Activated CD4-positive, alpha-beta T cell treated with anti-CD3 and anti-CD28 coated beads, Interleukin-10, Interleukin-2, amounts not matched to agents 100 ng/mL and 50 ng/mL, durations not matched to agents 16 hours and 8 hours (primary cell): ENCODE measurements around the gene MPST.
"Not testable (repeated sequence)": the region's sequence is repeated elsewhere in the genome, so short reads cannot be mapped to it uniquely, and the experiment has no call there.

Experiments used
- DNase-seq: peaks from one replicate; pipeline ENCODE4 v3.0.0-alpha.2; 2020

Gene MPST

DNA sequence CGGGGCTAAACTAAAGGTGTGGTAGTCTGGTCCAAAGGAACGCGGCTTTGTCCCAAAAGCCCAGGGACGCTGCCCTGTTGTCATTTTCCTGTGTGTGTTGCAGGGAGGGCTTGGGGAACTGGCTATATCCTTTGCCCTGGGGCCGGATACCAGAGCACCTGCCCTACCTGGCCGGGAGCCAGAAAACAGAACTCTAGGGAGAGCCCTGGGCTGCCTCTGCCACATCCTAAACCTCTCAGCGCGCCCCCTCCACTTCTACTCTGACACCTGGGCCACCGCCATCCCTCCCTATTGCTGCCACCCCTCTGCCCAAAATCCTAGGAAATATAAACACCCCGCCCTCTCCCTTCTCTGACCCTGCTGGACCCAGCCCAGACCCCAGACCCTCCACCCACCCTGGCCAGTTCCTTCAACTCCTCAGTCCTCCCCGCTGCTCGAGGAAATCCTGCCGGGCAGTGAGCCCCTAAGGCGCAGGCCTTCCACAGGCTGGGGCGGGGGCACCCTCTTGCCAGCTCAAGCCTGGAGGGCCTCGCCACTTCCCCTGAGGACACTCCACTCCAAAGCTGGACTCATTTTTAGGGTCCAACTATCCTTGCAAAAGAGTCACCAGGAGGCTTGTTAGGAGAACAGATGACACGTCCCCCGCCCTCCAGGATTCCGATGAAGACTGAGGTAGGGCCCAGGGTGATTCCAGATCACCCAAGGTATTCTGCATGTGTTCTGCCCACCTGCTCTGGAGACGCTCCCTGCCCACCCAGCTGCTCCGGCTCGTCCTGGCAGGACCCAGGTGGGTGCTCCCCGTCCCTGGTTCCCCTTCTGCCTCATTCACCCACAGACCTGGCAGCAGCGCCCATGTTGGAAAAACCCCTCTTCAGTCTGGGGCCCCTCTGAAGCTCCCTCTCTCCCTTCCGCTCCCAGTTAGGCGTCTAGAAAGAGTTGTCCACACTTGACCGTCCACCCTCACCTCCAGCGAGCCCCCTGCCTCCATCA lies 44.2 kb downstream of the MPST start:
- no peak for DNase-seq

DNA sequence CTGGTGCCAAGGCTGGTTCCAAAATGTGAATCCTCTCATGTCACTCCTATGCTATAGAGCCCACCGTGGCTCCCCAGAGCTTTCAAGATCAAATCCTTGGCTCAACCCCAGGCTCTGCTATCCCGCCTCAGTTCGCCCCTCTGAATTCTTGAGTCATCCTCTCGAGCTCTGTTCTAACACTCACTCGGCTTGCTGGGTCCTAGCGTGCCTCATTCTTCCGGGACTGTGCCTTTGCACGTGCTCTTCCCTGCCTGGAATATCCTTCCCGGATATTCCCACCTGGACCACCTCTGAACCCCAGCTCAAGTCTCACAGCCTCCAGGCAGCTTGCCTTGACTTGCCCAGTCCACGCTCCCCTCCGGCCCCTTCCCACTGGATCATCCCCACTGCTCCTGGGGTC lies 45.0 kb downstream of the MPST start:
- no peak for DNase-seq

DNA sequence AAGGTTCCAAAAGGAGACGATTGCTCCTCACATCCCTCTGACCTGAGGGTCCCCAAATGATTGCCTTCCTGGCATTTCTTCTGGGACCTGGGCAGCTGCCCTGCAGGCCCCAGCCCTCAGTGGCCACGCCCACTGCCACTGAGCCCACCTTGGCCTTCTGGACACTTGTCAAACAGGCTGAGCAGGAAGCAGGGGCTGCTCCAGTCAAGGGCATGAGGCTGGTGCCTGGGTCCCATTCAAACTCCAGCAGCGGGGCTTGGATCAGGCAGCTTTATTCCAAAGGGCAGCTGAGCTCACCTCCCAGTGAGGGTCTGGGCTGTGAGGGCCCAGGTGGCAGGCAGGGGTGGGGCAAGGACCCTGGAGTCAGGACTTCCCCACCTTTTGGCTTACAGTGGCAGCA lies 45.6 kb downstream of the MPST start:
- no peak for DNase-seq

DNA sequence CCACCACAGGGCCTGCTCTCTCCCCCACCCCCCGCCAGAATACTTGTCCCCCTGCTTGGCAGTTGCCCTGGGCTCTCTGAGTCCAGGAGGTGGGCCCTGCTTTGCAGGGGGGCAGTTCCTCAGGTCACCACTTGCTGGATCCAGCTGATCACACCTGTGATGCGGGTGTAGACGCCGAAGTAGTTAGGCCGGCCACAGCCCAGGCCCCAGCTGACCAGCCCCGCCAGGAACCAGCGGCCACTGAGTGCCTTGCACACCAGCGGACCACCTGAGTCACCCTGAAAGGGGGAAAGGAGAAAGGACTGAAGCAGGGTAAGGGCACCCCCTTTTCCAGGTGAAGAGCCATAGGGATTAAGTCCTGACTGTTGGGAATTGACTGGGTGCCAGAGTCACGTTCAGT lies 46.4 kb downstream of the MPST start:
- no peak for DNase-seq

DNA sequence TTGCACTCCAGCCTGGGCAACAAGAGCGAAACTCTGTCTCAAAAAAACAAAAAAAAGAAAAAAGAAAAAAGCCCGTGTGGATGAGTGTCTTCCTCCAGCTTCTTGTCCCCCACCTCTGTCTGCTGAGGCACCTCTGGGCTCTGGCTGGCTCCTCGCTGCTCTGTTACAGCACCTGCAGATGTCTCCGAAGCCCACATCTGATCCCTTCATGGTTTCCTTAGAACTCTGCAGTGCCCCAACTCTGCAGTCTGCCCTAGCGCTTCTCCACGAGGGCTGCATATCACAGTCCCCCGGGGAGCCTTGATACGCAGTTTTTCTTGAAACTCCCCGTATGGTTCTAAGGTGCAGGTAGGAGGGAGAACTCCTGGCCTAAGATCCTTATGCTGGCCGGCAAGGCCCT lies 47.9 kb downstream of the MPST start:
- DNase-seq: no peak

DNA sequence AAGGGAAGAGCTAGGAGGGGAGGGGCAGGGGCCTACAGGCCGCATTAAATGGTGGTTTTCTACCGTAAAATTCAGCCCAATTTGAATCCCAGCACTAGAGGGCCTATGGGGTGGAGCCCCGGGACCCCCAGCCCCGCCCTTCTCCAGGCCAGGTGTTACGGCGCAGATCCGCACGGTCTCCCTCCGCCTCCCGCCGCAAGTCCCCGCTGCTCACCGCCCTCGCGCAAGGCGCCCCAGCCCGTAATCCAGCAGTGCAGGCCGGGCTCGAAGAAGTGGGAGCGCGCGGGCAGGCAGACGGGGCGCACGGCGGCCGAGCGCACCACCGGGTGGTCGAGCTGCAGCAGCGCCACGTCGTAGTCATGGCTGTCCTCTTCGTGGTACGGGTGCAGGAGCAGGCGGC lies 49.3 kb downstream of the MPST start:
- no peak for DNase-seq

DNA sequence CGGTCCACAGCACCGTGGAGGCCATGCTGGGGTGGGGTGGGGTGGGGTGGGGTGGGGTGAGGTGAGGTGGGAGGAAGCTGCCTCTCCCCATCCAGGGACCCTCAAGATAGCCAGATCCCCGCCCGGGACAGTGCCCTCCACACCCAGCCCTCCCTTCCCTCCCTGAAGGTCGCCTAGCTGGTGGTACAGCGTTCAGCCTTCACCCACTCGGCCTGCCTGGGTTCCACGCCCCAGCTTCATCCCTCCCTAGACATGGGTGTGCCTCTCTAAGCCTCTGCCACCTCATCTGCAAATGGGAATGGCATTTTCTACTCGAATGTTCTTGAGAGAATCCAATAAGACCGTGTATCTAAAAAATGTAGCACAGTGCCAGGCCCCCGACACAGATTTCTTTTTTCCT lies 49.8 kb downstream of the MPST start:
- DNase-seq: no peak

DNA sequence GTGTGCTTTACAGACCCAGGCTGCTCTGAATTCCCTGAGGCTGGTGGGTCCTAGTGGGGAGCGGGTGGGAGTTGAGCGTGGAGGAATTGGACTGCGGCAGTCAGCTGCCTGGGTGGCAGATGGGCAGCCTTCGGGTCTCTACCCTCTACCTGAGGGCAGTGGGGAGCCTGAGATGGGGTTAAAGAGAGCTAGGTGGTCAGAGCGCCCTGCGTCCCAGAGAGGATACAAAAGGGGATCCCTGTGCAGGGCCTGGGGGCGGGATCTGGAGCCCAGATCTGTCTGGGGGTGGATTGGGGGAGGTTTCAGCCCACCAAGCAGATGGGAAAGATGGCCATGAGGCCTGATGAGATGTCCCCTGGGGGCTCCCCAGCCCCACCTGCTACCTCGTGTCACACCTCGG lies 50.2 kb downstream of the MPST start:
- no peak for DNase-seq

DNA sequence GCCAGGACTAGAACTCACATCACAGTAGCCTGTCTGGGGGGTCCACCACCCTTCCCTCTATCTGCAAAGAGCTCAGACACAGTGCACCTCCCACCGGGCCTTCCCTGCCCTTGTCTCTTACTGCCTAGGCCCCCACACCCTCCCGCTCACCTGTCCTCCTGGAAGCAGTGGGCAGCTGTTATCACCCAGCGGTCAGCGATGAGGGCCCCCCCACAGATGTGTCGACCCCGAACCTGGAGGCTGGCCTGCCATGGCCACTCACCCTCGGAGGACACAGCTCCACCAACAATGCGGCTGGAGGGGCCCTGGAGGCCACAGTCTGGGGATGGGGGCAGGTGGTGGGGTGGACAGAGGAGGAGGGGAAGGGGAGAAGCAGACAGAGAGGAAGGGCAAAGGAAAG lies 50.8 kb downstream of the MPST start:
- DNase-seq: no peak

DNA sequence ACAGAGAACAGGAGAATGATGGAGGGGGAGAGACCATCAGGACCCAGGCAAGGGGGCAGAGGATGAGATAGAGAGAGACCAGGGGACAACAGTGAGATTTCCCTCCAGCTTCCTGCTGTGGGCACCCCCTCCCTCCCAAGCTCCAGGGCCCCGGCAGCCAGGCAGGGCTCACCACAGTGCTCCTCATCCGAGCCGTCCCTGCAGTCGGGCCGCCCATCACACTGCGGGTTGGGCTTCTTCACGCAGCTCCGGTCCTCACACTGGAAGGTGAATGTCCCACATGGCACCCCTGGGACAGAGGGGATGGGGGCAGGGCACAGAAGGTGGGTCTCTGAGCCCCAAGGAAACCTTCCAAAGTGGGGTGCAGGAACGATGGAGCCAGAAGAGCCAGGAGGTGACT lies 51.2 kb downstream of the MPST start:
- DNase-seq: no peak

DNA sequence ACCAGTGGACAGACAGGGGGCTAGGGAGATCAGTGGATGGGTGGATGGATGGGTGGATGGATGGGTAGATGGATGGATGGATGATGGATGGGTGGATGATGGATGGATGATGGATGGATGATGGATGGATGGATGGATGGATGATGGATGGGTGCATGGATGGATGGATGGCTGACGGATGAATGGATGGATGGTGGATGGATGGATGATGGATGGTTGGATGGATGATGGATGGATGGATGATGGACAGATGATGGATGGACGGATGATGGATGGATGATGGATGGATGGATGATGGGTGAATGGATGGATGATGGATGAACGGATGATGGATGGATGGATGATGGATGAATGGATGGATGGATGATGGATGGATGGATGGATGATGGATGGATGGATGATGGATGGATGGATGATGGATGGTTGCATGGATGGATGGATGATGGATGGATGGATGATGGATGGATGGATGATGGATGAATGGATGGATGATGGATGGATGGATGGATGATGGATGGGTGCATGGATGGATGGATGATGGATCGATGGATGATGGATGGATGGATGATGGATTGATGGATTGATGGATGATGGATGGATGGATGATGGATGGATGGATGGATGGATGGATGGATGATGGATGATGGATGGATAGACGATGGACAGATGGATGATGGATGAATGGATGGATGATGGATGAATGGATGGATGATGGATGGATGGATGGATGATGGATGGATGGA lies 52.5 kb downstream of the MPST start:
- DNase-seq: not testable (repeated sequence)

DNA sequence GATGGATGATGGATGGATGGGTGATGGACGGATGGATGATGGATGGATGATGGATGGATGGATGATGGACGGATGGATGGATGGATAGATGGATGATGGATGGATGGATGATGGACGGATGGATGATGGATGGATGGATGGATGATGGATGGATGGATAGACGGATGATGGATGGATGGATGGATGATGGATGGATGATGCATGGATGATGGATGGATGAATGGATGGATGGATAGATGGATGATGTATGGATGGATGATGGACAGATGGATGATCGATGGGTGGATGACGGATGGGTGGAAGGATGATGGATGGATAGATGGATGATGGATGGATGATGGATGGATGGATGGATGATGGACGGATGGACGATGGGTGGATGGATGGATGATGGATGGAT lies 53.1 kb downstream of the MPST start:
- no peak for DNase-seq

DNA sequence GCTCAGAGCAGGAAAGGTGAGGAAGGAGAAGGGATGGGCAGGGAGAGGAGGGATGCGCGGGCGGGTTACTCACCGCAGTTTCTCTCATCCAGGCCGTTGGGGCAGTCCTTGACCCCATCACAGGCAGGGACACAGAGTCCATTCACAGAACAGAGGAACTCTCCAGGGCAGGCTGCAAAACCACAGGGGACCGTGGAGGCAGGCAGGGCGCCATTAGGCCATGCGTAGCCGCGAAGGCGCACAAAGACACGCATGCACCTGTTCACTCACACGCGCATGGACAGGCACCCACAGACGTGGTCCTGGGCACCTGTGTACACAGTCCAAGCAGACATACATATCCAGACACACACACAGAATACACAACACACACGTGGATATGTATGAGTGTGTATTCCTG lies 55.0 kb downstream of the MPST start:
- no peak for DNase-seq

DNA sequence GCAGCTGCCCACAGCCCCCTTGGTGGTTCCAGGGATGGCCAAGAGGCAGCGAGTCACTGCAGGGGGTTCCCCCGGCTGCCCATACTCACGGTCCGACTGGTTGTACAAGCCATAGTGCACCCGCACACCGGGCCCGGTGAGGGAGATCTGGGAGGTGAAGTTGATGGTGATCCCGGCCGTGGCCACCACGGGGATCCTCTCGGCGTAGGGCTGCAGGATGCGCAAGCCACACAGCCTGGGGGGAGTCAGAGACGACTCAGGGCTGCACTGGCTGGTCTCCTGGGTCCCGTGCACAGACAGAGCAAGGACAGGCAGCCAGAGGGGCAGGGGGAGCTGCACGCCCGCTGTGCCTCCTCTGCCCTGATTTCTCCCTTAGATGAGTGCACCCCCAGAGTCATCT lies 55.5 kb downstream of the MPST start:
- no peak for DNase-seq

DNA sequence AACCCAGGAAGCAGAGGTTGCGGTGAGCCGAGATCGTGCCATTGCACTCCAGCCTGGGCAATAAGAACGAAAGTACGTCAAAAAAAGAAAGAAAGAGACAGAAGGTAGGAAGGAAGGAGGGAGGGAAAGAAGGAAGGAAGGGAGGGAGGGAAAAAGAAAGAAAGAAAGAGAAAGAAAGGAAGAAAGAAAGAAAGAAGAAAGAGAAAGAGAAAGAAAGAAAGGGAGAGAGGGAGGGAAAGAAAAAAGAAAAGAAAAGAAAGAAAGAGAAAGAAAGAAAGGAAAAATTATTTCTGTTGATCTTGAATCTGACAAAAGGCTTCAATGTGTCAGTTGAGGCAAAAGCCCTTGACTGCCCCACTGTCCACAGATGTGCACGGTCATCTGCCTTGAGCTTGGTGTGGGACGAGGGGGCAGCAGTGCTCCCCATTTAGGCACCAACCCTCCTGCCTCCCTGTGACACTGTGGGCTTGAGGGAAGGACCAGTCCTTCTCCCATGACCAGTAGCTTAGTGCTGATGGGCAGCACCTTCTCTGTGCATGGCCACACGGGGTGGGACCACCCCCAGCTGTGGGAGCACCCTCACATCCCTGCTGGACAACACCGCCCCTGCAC lies 56.4 kb downstream of the MPST start:
- DNase-seq: no peak

DNA sequence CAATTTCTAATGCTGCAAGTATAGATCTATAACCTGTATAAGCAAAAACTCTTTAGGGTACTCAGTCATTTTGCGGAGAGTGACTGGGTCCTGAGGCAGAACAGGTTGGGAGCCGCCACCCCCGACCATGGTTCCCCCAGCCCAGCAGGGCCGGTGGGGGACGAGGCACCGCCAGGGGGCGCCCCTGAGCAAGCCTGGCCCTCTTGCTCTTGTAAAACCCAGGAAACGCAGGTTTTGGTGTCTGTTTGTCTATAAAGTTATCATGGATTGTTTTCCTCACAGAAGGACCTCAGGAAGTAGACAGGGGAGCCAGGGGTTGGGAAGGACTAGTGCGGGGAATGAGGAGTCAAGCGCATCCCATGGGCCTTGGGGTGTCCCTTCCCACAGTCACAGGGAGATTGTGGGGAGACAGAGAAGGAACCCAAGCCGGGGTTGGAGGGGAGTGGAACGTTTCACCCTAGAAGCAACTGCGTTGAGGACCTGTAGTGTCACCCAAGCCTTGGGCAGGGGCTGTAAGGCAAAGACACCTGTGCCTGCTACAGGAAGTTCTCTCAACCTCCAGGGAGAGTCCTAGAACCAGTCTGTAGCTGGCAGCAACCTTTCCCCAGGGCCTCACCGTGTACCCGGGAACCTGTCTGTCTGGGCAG lies 58.4 kb downstream of the MPST start:
- DNase-seq: peak; percentile 89

DNA sequence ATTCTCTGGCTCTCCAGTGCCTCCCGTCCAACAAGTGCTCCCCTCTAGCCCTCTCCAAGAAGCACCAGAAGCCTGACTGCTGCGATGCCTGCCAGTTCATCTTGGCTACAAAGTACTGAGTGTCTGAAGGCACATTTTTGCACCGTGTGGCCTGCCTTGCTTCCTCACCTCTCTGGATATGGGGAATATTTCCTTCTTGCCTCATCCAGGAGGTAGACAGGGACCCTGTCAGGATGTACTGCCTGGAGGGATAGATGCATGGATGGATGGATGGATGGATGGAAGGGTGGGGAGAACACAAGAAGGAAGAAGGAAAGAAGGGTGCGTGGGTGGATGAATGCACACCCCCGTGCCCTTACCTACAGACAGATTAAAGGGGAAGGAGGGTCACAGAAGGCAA lies 59.6 kb downstream of the MPST start:
- DNase-seq: no peak
